ENCODE measurements around the gene NEDD9. TPM values are rescaled to one million over a fixed set of nuclear protein-coding genes. Genes with fewer than 3 reads are reported as not detected.
A peak's percentile ranks its signal among the peaks of the same experiment; 100 is the strongest.

NEDD9 gene
- total and polyA plus RNA-seq, 2 of the 13 experiments (the other 11 are each of a cell fraction or from before 2014, with no cell fraction given) = 27.1 to 389 TPM

DNA sequence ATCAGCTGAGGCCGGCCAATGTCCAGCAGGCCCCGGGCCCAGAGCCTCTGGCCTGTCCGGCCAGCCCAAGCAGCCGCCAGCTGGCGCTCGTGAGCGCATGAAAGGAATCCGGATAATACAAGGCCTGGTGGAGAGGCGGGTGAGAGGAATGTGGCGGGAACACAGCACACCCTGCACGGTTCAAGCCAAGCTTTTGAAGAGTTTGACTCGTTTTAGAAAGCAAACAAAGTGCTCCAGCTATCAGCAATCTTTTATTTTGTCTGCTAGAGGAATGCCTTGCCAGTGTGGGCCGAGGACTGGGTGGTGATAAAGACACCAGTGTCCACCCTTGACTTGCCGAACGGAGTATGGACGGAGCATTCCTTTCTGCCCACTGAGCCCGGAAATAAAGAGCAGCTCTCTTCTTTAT is 9.3 kb upstream of the NEDD9 start (continued):
- TF ChIP-seq, protein P1, sequence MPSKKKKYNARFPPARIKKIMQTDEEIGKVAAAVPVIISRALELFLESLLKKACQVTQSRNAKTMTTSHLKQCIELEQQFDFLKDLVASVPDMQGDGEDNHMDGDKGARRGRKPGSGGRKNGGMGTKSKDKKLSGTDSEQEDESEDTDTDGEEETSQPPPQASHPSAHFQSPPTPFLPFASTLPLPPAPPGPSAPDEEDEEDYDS (CRISPR knock-in tag; IDR thresholded peaks at IDR 0.05) = peak; percentile 39; the same call in 1 of the 2 replicates
- TF ChIP-seq, protein P2, sequence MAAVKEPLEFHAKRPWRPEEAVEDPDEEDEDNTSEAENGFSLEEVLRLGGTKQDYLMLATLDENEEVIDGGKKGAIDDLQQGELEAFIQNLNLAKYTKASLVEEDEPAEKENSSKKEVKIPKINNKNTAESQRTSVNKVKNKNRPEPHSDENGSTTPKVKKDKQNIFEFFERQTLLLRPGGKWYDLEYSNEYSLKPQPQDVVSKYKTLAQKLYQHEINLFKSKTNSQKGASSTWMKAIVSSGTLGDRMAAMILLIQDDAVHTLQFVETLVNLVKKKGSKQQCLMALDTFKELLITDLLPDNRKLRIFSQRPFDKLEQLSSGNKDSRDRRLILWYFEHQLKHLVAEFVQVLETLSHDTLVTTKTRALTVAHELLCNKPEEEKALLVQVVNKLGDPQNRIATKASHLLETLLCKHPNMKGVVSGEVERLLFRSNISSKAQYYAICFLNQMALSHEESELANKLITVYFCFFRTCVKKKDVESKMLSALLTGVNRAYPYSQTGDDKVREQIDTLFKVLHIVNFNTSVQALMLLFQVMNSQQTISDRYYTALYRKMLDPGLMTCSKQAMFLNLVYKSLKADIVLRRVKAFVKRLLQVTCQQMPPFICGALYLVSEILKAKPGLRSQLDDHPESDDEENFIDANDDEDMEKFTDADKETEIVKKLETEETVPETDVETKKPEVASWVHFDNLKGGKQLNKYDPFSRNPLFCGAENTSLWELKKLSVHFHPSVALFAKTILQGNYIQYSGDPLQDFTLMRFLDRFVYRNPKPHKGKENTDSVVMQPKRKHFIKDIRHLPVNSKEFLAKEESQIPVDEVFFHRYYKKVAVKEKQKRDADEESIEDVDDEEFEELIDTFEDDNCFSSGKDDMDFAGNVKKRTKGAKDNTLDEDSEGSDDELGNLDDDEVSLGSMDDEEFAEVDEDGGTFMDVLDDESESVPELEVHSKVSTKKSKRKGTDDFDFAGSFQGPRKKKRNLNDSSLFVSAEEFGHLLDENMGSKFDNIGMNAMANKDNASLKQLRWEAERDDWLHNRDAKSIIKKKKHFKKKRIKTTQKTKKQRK (IDR thresholded peaks at IDR 0.05; ENCODE audit: low read length) = no peak
- TF ChIP-seq, protein P3, sequence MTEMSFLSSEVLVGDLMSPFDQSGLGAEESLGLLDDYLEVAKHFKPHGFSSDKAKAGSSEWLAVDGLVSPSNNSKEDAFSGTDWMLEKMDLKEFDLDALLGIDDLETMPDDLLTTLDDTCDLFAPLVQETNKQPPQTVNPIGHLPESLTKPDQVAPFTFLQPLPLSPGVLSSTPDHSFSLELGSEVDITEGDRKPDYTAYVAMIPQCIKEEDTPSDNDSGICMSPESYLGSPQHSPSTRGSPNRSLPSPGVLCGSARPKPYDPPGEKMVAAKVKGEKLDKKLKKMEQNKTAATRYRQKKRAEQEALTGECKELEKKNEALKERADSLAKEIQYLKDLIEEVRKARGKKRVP (CRISPR knock-in tag; IDR thresholded peaks at IDR 0.05) = 0 out of 4 replicates have a peak, but pooled peaks of 1 of the 2 experiments have one; percentile 43
- no peak for TF ChIP-seq MTA3 (CRISPR knock-in tag; IDR thresholded peaks at IDR 0.05)
- no peak for TF ChIP-seq ZNF782 (CRISPR knock-in tag; IDR thresholded peaks at IDR 0.05; ENCODE audit: borderline replicate concordance)
- no peak for TF ChIP-seq ZMAT5 (CRISPR knock-in tag; IDR thresholded peaks at IDR 0.05; ENCODE audit: borderline replicate concordance, low read depth)
- peak; percentile 92 for TF ChIP-seq GATAD2A (CRISPR knock-in tag; IDR thresholded peaks at IDR 0.05)
- TF ChIP-seq YEATS2 (CRISPR knock-in tag; IDR thresholded peaks at IDR 0.05; ENCODE audit: borderline replicate concordance) = peak; percentile 42; the same call in 1 of the 2 replicates
- TF ChIP-seq RAD21 (CRISPR knock-in tag; IDR thresholded peaks at IDR 0.05) = peak; percentile 98
- no peak for TF ChIP-seq ZXDC (CRISPR knock-in tag; IDR thresholded peaks at IDR 0.05)
- TF ChIP-seq NCOA5 (CRISPR knock-in tag; IDR thresholded peaks at IDR 0.05) = no peak
- peak; percentile 71; the same call in 1 of the 2 replicates for TF ChIP-seq SSRP1 (CRISPR knock-in tag; IDR thresholded peaks at IDR 0.05)
- TF ChIP-seq SRSF9 (IDR thresholded peaks at IDR 0.05; ENCODE audit: borderline replicate concordance, insufficient read depth, low read depth, low read length, poor library complexity, severe bottlenecking) = no peak
- TF ChIP-seq STAG1 (CRISPR knock-in tag; IDR thresholded peaks at IDR 0.05) = peak; percentile 92
- peak; percentile 85 for TF ChIP-seq ZFX (CRISPR knock-in tag; IDR thresholded peaks at IDR 0.05; ENCODE audit: low read depth)
- TF ChIP-seq ZNF501 (CRISPR knock-in tag; IDR thresholded peaks at IDR 0.05) = peak; percentile 86
- no peak for TF ChIP-seq MLXIP (CRISPR knock-in tag; IDR thresholded peaks at IDR 0.05; ENCODE audit: borderline replicate concordance)
- TF ChIP-seq ELK4 (CRISPR knock-in tag; IDR thresholded peaks at IDR 0.05; ENCODE audit: borderline replicate concordance) = no peak

Measured in HepG2 (cell line).